HPDE6-E6E7 (cell line): ENCODE measurements around the gene ACSBG1.

ENCODE experiments used
- DNase-seq: peaks from one replicate; pipeline ENCODE4 v3.0.0; 2011; ENCODE audit warnings: missing footprints; ENCODE audit errors: extremely low spot score

Gene ACSBG1

GRCh38 chr15:78130466-78131294 is 103.7 kb downstream of the ACSBG1 start:
- DNase-seq = no peak

GRCh38 chr15:78129751-78130287 is 104.5 kb downstream of the ACSBG1 start:
- DNase-seq = no peak

- DNase-seq = no peak
Observed at GRCh38 chr15:78129077-78129750, 105.2 kb downstream of the ACSBG1 start.

DNA sequence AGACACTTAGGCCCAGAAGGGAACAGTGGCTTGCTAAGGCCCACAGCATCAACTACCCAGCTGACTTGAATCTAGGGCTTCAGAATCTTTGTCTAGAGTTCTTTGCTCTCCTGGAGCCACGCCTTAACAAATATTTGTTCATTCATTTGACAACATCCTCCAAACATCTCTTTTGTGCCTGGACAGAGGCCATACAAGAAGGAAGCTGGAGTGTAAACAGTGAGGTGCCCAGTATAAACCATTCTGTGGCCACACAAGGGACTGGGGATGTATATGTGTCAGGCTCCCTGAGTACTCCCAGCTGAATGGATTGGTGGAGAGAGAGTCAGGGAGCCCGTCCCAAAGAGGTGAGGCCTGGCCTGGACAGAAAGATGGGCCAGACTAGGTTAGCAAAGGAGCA is 106.5 kb downstream of the ACSBG1 start:
- DNase-seq = no peak

- DNase-seq = no peak
Observed at GRCh38 chr15:78125267-78125666, 109.1 kb downstream of the ACSBG1 start.

- no peak for DNase-seq
Observed at GRCh38 chr15:78120523-78120922, 113.8 kb downstream of the ACSBG1 start.
